HEK293 (cell line): ENCODE measurements around the gene DGUOK.

Experiments used
- CTCF ChIP-seq: fragments of 450-650 bp; formaldehyde crosslinking; IDR thresholded peaks from 2 replicates; pipeline ENCODE4 v1.5.1; 2016; ENCODE audit warnings: missing biosample characterization, missing genetic modification characterization
- GLI4 ChIP-seq: fragments of 450-650 bp; formaldehyde crosslinking; IDR thresholded peaks from 2 replicates; pipeline ENCODE4 v1.5.1; 2016; ENCODE audit warnings: missing biosample characterization, missing genetic modification characterization
- MYNN ChIP-seq: fragments of 450-650 bp; formaldehyde crosslinking; IDR thresholded peaks from 2 replicates; pipeline ENCODE4 v1.5.1; 2016; ENCODE audit warnings: missing biosample characterization, missing genetic modification characterization, borderline replicate concordance
- REST ChIP-seq: fragments of 450-650 bp; formaldehyde crosslinking; IDR thresholded peaks from 2 replicates; pipeline ENCODE4 v1.5.1; 2016; ENCODE audit warnings: missing biosample characterization, missing genetic modification characterization
- TCF7L2 ChIP-seq: IDR thresholded peaks from 2 replicates; pipeline ENCODE4 v1.6.1; 2011; ENCODE audit warnings: low read depth, mild to moderate bottlenecking, inconsistent platforms, low read length, moderate library complexity, borderline replicate concordance
- ZFP41 ChIP-seq: fragments of 450-650 bp; formaldehyde crosslinking; IDR thresholded peaks from 2 replicates; pipeline ENCODE4 v1.5.1; 2016; ENCODE audit warnings: missing biosample characterization, missing genetic modification characterization, borderline replicate concordance
- ZNF239 ChIP-seq: fragments of 450-650 bp; formaldehyde crosslinking; IDR thresholded peaks from 2 replicates; pipeline ENCODE4 v1.5.1; 2016; ENCODE audit warnings: missing biosample characterization, missing genetic modification characterization
- ZNF560 ChIP-seq: fragments of 450-650 bp; formaldehyde crosslinking; IDR thresholded peaks from 2 replicates; pipeline ENCODE4 v1.5.1; 2017; ENCODE audit warnings: missing biosample characterization, missing genetic modification characterization, borderline replicate concordance
- ZNF837 ChIP-seq: fragments of 450-650 bp; formaldehyde crosslinking; IDR thresholded peaks from 2 replicates; pipeline ENCODE4 v1.5.1; 2016; ENCODE audit warnings: missing biosample characterization, missing genetic modification characterization

GRCh38 chr2:73979686-73980085 is 53.0 kb downstream of the DGUOK start:
- TF ChIP-seq CTCF (tag by site-specific recombination) (no peak), GLI4 (tag by site-specific recombination) (no peak), TCF7L2 (no peak), ZNF239 (tag by site-specific recombination) (no peak), ZFP41 (tag by site-specific recombination) (no peak), REST (no peak), ZNF837 (no peak), MYNN (no peak), ZNF560 (tag by site-specific recombination) (no peak)
